Liver (tissue), 2 donors: Measurements from ENCODE around the gene EIF4ENIF1.

Source experiments
- EGR1 ChIP-seq, 2 donors: IDR thresholded peaks; 2 replicates each; pipeline ENCODE4 v1.6.1; 2016 to 2018; ENCODE audit warnings: antibody characterized with exemption in 2 of 2, low read depth in 2 of 2
- TF ChIP-seq, protein P1 (sequence below): IDR thresholded peaks from 2 replicates; pipeline ENCODE4 v1.6.1; 2016; ENCODE audit warnings: antibody characterized with exemption
- donor health status: healthy.

DNA sequence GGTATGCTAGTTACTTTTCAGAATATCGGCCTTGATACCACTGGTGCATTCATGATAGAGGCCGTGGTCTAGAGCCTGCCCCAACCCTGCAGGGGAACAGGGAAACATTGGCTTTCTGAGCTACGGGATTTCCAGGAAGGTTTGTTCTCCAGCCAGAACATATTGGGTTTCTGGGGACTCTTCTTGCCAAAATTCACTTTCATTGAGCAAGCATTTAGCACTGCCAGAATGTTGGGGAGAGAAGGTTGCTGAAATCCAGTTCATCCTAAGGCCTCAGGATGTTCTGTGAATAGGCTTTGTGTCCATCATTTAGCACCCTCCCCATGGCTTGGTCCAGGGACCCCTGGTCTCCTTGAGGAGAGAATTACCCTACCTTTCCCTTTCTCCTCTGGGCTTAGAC, 53.5 kb downstream of the EIF4ENIF1 start:
- TF ChIP-seq, protein P1, sequence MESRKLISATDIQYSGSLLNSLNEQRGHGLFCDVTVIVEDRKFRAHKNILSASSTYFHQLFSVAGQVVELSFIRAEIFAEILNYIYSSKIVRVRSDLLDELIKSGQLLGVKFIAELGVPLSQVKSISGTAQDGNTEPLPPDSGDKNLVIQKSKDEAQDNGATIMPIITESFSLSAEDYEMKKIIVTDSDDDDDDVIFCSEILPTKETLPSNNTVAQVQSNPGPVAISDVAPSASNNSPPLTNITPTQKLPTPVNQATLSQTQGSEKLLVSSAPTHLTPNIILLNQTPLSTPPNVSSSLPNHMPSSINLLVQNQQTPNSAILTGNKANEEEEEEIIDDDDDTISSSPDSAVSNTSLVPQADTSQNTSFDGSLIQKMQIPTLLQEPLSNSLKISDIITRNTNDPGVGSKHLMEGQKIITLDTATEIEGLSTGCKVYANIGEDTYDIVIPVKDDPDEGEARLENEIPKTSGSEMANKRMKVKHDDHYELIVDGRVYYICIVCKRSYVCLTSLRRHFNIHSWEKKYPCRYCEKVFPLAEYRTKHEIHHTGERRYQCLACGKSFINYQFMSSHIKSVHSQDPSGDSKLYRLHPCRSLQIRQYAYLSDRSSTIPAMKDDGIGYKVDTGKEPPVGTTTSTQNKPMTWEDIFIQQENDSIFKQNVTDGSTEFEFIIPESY = no peak
- TF ChIP-seq EGR1 (IDR thresholded peaks at IDR 0.05; ENCODE audit: low read depth in 2 of 2) = no peak
